HG03520 (cell line): ENCODE measurements around the gene PDRG1.

Source experiments
- ATAC-seq: cut with Tn5 transposase; IDR thresholded peaks from one replicate; pipeline ENCODE4 v1.9.1; 2021; ENCODE audit warnings: mild to moderate bottlenecking, moderate library complexity; ENCODE audit not compliant: unreplicated experiment

Gene PDRG1

GRCh38 chr20:31967830-31968249 lies 16.0 kb upstream of the PDRG1 start, which contains the start of gene XKR7:
Gene XKR7, plus strand, starts transcription at chr20:31968151. Its CDS starts 25 bp downstream, at chr20:31968176.
- ATAC-seq = no peak

GRCh38 chr20:31966991-31967655 lies 15.3 kb upstream of the PDRG1 start:
- ATAC-seq = no peak

GRCh38 chr20:31963889-31964288 lies 12.0 kb upstream of the PDRG1 start:
- ATAC-seq = no peak

GRCh38 chr20:31962761-31963160 lies 10.9 kb upstream of the PDRG1 start:
- ATAC-seq = no peak

GRCh38 chr20:31956556-31957526 lies 5.0 kb upstream of the PDRG1 start:
- ATAC-seq = no peak

- ATAC-seq = no peak
Observed at GRCh38 chr20:31954500-31954899, 2.7 kb upstream of the PDRG1 start.

GRCh38 chr20:31953556-31954148 lies 1.8 kb upstream of the PDRG1 start:
- ATAC-seq = no peak

- no peak for ATAC-seq
Observed at GRCh38 chr20:31951203-31951529, 680 bp downstream of the PDRG1 start.

GRCh38 chr20:31949877-31950646 lies 1.8 kb downstream of the PDRG1 start:
- no peak for ATAC-seq

GRCh38 chr20:31948008-31948407 lies 3.8 kb downstream of the PDRG1 start:
- ATAC-seq = no peak

GRCh38 chr20:31945785-31946184 lies 6.1 kb downstream of the PDRG1 start:
- ATAC-seq = no peak

GRCh38 chr20:31945319-31945718 lies 6.5 kb downstream of the PDRG1 start:
- no peak for ATAC-seq

GRCh38 chr20:31943052-31943471 lies 8.8 kb downstream of the PDRG1 start:
- ATAC-seq = no peak

- ATAC-seq = no peak
Observed at GRCh38 chr20:31939661-31940060, 12.2 kb downstream of the PDRG1 start.

GRCh38 chr20:31937820-31938219 lies 14.0 kb downstream of the PDRG1 start:
- no peak for ATAC-seq

GRCh38 chr20:31936420-31936819 lies 15.4 kb downstream of the PDRG1 start:
- ATAC-seq = no peak

GRCh38 chr20:31934968-31935764 lies 16.7 kb downstream of the PDRG1 start:
- no peak for ATAC-seq

GRCh38 chr20:31934491-31934890 lies 17.4 kb downstream of the PDRG1 start:
- ATAC-seq = no peak

- ATAC-seq = no peak
Observed at GRCh38 chr20:31933698-31934097, 18.1 kb downstream of the PDRG1 start.

- ATAC-seq = no peak
Observed at GRCh38 chr20:31930779-31931178, 21.1 kb downstream of the PDRG1 start.
